Measurements from ENCODE around the gene PLPPR1.

Gene PLPPR1

GRCh38 chr9:101128623-101129022 lies 100.1 kb downstream of the PLPPR1 start:
- no peak overlapping the region for H3K4me2 ChIP-seq (ENCODE audit: low read depth, low read length, poor library complexity, severe bottlenecking)
- H3F3A ChIP-seq (ENCODE audit: insufficient read depth): no peaks in the 10 kb centered on the region
- H3K9me2 ChIP-seq (replicated peaks; ENCODE audit: insufficient read depth, low read length): no peaks in the 10 kb centered on the region
- no peaks in the 10 kb centered on the region for H3K36me3 ChIP-seq (ENCODE audit: low read length)
- no peaks in the 10 kb centered on the region for H3K9me3 ChIP-seq (ENCODE audit: insufficient read depth, low read length)
- H3K27me3 ChIP-seq (ENCODE audit: low read length): no peaks in the 10 kb centered on the region
- H4K20me1 ChIP-seq (ENCODE audit: low read depth, low read length): no peaks in the 10 kb centered on the region
- no peak overlapping the region for H3K9ac ChIP-seq (ENCODE audit: low read length)
- H3K27ac ChIP-seq (ENCODE audit: low read depth, low read length): no peak overlapping the region
- no peak overlapping the region for H2AFZ ChIP-seq (ENCODE audit: low read depth, low read length, severe bottlenecking)
- H3K79me2 ChIP-seq (ENCODE audit: insufficient read depth, low read length): no peaks in the 10 kb centered on the region
- no peak for TF ChIP-seq EZH2phosphoT487 (conservative IDR thresholded peaks at IDR 0.05; ENCODE audit: low read length)
- TF ChIP-seq CTCF (IDR thresholded peaks at IDR 0.05; ENCODE audit: insufficient read depth, low read length, poor library complexity, severe bottlenecking): no peak
- no peak overlapping the region for H3K4me3 ChIP-seq (ENCODE audit: insufficient read depth, low read length, poor library complexity, severe bottlenecking)

GRCh38 chr9:101130054-101130453 lies 101.5 kb downstream of the PLPPR1 start:
- Histone ChIP-seq H3F3A (ENCODE audit: insufficient read depth) (no peaks in the 10 kb centered on the region), H3K79me2 (ENCODE audit: insufficient read depth, low read length) (no peaks in the 10 kb centered on the region), H3K4me3 (ENCODE audit: insufficient read depth, low read length, poor library complexity, severe bottlenecking) (no peak overlapping the region), H4K20me1 (ENCODE audit: low read depth, low read length) (no peaks in the 10 kb centered on the region), H3K9me2 (replicated peaks; ENCODE audit: insufficient read depth, low read length) (no peaks in the 10 kb centered on the region), H3K9me3 (ENCODE audit: insufficient read depth, low read length) (no peaks in the 10 kb centered on the region), H3K9ac (ENCODE audit: low read length) (no peak overlapping the region), H3K36me3 (ENCODE audit: low read length) (no peaks in the 10 kb centered on the region), H3K27me3 (ENCODE audit: low read length) (no peaks in the 10 kb centered on the region), H3K4me2 (ENCODE audit: low read depth, low read length, poor library complexity, severe bottlenecking) (no peak overlapping the region), H3K27ac (ENCODE audit: low read depth, low read length) (no peak overlapping the region), H2AFZ (ENCODE audit: low read depth, low read length, severe bottlenecking) (no peak overlapping the region)
- TF ChIP-seq CTCF (IDR thresholded peaks at IDR 0.05; ENCODE audit: insufficient read depth, low read length, poor library complexity, severe bottlenecking) (no peak), EZH2phosphoT487 (conservative IDR thresholded peaks at IDR 0.05; ENCODE audit: low read length) (no peak)

GRCh38 chr9:101131326-101131725 lies 102.8 kb downstream of the PLPPR1 start:
- Histone ChIP-seq H3K4me2 (ENCODE audit: low read depth, low read length, poor library complexity, severe bottlenecking) (no peak overlapping the region), H3K9me2 (replicated peaks; ENCODE audit: insufficient read depth, low read length) (no peaks in the 10 kb centered on the region), H3K27me3 (ENCODE audit: low read length) (no peaks in the 10 kb centered on the region), H3F3A (ENCODE audit: insufficient read depth) (no peaks in the 10 kb centered on the region), H3K9me3 (ENCODE audit: insufficient read depth, low read length) (no peaks in the 10 kb centered on the region), H3K36me3 (ENCODE audit: low read length) (no peaks in the 10 kb centered on the region), H3K9ac (ENCODE audit: low read length) (no peak overlapping the region), H3K4me3 (ENCODE audit: insufficient read depth, low read length, poor library complexity, severe bottlenecking) (no peak overlapping the region), H3K27ac (ENCODE audit: low read depth, low read length) (no peak overlapping the region), H2AFZ (ENCODE audit: low read depth, low read length, severe bottlenecking) (no peak overlapping the region), H3K79me2 (ENCODE audit: insufficient read depth, low read length) (no peaks in the 10 kb centered on the region), H4K20me1 (ENCODE audit: low read depth, low read length) (no peaks in the 10 kb centered on the region)
- TF ChIP-seq EZH2phosphoT487 (conservative IDR thresholded peaks at IDR 0.05; ENCODE audit: low read length): no peak
- TF ChIP-seq CTCF (IDR thresholded peaks at IDR 0.05; ENCODE audit: insufficient read depth, low read length, poor library complexity, severe bottlenecking): no peak

Measured in SU-DHL-6 (cell line).